Skeletal muscle satellite cell (primary cell): Measurements from ENCODE around the gene BBIP1.

ENCODE experiments used
- H3K27me3 ChIP-seq: 2 replicates; pipeline ENCODE4 v1.7.0; 2013; ENCODE audit warnings: low read length; ENCODE audit not compliant: control insufficient read depth, insufficient read depth
- H3K36me3 ChIP-seq: 2 replicates; pipeline ENCODE4 v1.7.0; 2013; ENCODE audit warnings: mild to moderate bottlenecking, control low read depth, low read length; ENCODE audit not compliant: insufficient read depth
- H3K4me1 ChIP-seq: 2 replicates; pipeline ENCODE4 v1.7.0; 2013; ENCODE audit warnings: low read length; ENCODE audit not compliant: control insufficient read depth, insufficient read depth
- H3K4me2 ChIP-seq: 2 replicates; pipeline ENCODE4 v1.7.0; 2013; ENCODE audit warnings: mild to moderate bottlenecking, low read length
- H3K4me3 ChIP-seq: 2 replicates; pipeline ENCODE4 v1.7.0; 2013; ENCODE audit warnings: low read length
- H3K9ac ChIP-seq: 2 replicates; pipeline ENCODE4 v1.7.0; 2013; ENCODE audit warnings: mild to moderate bottlenecking, low read depth, low read length, moderate library complexity
- H3K9me3 ChIP-seq: replicated peaks from 2 replicates; pipeline ENCODE4 v1.7.0; 2013; ENCODE audit warnings: mild to moderate bottlenecking, control low read depth, low read length

BBIP1 gene

GRCh38 chr10:110901954-110902819 lies 16.8 kb downstream of the BBIP1 start:
- Histone ChIP-seq H3K36me3 (peaks cover 17% of the 10 kb centered on the region), H3K27me3 (no peaks in the 10 kb centered on the region), H3K9me3 (no peaks in the 10 kb centered on the region), H3K4me3 (no peak overlapping the region), H3K9ac (no peak overlapping the region), H3K4me1 (peaks cover 30% of the 10 kb centered on the region), H3K4me2 (peak overlapping the region; percentile 29)

- Histone ChIP-seq H3K9me3 (no peaks in the 10 kb centered on the region), H3K27me3 (no peaks in the 10 kb centered on the region), H3K4me2 (no peak overlapping the region), H3K4me1 (peaks cover 30% of the 10 kb centered on the region), H3K36me3 (peaks cover 27% of the 10 kb centered on the region), H3K9ac (no peak overlapping the region), H3K4me3 (no peak overlapping the region)
Observed at GRCh38 chr10:110900983-110901382, 18.0 kb downstream of the BBIP1 start.

- no peak overlapping the region for H3K4me3 ChIP-seq
- no peaks in the 10 kb centered on the region for H3K27me3 ChIP-seq
- H3K9ac ChIP-seq, result peak overlapping the region; percentile 29
- peaks cover 30% of the 10 kb centered on the region for H3K4me1 ChIP-seq
- no peaks in the 10 kb centered on the region for H3K9me3 ChIP-seq
- H3K4me2 ChIP-seq, result peak overlapping the region; percentile 33
- peaks cover 42% of the 10 kb centered on the region for H3K36me3 ChIP-seq
Observed at GRCh38 chr10:110898391-110898790, 20.6 kb downstream of the BBIP1 start.

- peaks cover 42% of the 10 kb centered on the region for H3K36me3 ChIP-seq
- H3K4me3 ChIP-seq, result no peak overlapping the region
- H3K27me3 ChIP-seq, result no peaks in the 10 kb centered on the region
- H3K9ac ChIP-seq, result no peak overlapping the region
- no peaks in the 10 kb centered on the region for H3K9me3 ChIP-seq
- peaks cover 18% of the 10 kb centered on the region for H3K4me1 ChIP-seq
- no peak overlapping the region for H3K4me2 ChIP-seq
Observed at GRCh38 chr10:110897184-110897583, 21.8 kb downstream of the BBIP1 start.

GRCh38 chr10:110893559-110894179 lies 25.3 kb downstream of the BBIP1 start:
- Histone ChIP-seq H3K4me1 (peaks cover 9% of the 10 kb centered on the region), H3K9ac (no peak overlapping the region), H3K4me2 (no peak overlapping the region), H3K9me3 (no peaks in the 10 kb centered on the region), H3K36me3 (peaks cover 39% of the 10 kb centered on the region), H3K4me3 (no peak overlapping the region), H3K27me3 (no peaks in the 10 kb centered on the region)

- no peak overlapping the region for H3K9ac ChIP-seq
- no peaks in the 10 kb centered on the region for H3K4me1 ChIP-seq
Observed at GRCh38 chr10:110892602-110893288, 26.2 kb downstream of the BBIP1 start.

GRCh38 chr10:110887560-110887959 lies 31.4 kb downstream of the BBIP1 start:
- H3K4me2 ChIP-seq, result no peak overlapping the region
- H3K9me3 ChIP-seq, result no peaks in the 10 kb centered on the region
- peaks cover 36% of the 10 kb centered on the region for H3K36me3 ChIP-seq
- no peaks in the 10 kb centered on the region for H3K27me3 ChIP-seq
- no peaks in the 10 kb centered on the region for H3K4me1 ChIP-seq
- H3K9ac ChIP-seq, result no peak overlapping the region
- no peak overlapping the region for H3K4me3 ChIP-seq

More at GRCh38 chr10:110892602-110893288, 26.2 kb downstream of the BBIP1 start:
- H3K27me3 ChIP-seq, result no peaks in the 10 kb centered on the region
- no peak overlapping the region for H3K4me3 ChIP-seq
- H3K4me2 ChIP-seq, result no peak overlapping the region
- H3K36me3 ChIP-seq, result peaks cover 39% of the 10 kb centered on the region
- no peaks in the 10 kb centered on the region for H3K9me3 ChIP-seq

GRCh38 chr10:110885932-110886674 lies 32.9 kb downstream of the BBIP1 start:
- Histone ChIP-seq H3K9me3 (no peaks in the 10 kb centered on the region), H3K27me3 (no peaks in the 10 kb centered on the region), H3K4me3 (no peak overlapping the region), H3K36me3 (peaks cover 39% of the 10 kb centered on the region), H3K4me1 (no peaks in the 10 kb centered on the region), H3K4me2 (no peak overlapping the region), H3K9ac (no peak overlapping the region)

- Histone ChIP-seq H3K36me3 (peaks cover 30% of the 10 kb centered on the region), H3K4me2 (no peak overlapping the region), H3K9me3 (no peaks in the 10 kb centered on the region), H3K9ac (no peak overlapping the region), H3K4me1 (no peaks in the 10 kb centered on the region), H3K4me3 (no peak overlapping the region), H3K27me3 (no peaks in the 10 kb centered on the region)
Observed at GRCh38 chr10:110883924-110884323, 35.1 kb downstream of the BBIP1 start.

GRCh38 chr10:110881905-110882304 lies 37.1 kb downstream of the BBIP1 start:
- Histone ChIP-seq H3K36me3 (peaks cover 34% of the 10 kb centered on the region), H3K27me3 (no peaks in the 10 kb centered on the region), H3K9me3 (no peaks in the 10 kb centered on the region), H3K9ac (no peak overlapping the region), H3K4me1 (no peaks in the 10 kb centered on the region), H3K4me2 (no peak overlapping the region), H3K4me3 (no peak overlapping the region)

- Histone ChIP-seq H3K36me3 (peaks cover 34% of the 10 kb centered on the region), H3K4me3 (no peak overlapping the region), H3K4me1 (no peaks in the 10 kb centered on the region)
Observed at GRCh38 chr10:110881247-110881646, 37.7 kb downstream of the BBIP1 start.

More at GRCh38 chr10:110881247-110881646, 37.7 kb downstream of the BBIP1 start:
- no peaks in the 10 kb centered on the region for H3K27me3 ChIP-seq
- H3K9ac ChIP-seq, result no peak overlapping the region
- no peaks in the 10 kb centered on the region for H3K9me3 ChIP-seq
- H3K4me2 ChIP-seq, result no peak overlapping the region
